H4 (cell line): Measurements from ENCODE around the gene SYT12. TPM values are rescaled to one million over a fixed set of nuclear protein-coding genes. Genes with fewer than 3 reads are reported as not detected.
A peak's percentile ranks its signal among the peaks of the same experiment; 100 is the strongest.

Experiments used
- DNase-seq: peaks from one replicate; pipeline ENCODE4 v3.0.0-alpha.2; 2015; ENCODE audit warnings: low spot score
- total RNA-seq: library from RNA; depleted of rRNA; stranded (reverse); fragments of >200 nt; shearing (Covaris generic); gene quantifications from 2 replicates; pipeline ENCODE4 v1.2.3, GENCODE V29; 2014

Gene SYT12
- total RNA-seq, 1 experiment from 2014 or later: not detected

- DNase-seq: no peak
Observed at GRCh38 chr11:67027943-67028542, 5.1 kb downstream of the SYT12 start.

DNA sequence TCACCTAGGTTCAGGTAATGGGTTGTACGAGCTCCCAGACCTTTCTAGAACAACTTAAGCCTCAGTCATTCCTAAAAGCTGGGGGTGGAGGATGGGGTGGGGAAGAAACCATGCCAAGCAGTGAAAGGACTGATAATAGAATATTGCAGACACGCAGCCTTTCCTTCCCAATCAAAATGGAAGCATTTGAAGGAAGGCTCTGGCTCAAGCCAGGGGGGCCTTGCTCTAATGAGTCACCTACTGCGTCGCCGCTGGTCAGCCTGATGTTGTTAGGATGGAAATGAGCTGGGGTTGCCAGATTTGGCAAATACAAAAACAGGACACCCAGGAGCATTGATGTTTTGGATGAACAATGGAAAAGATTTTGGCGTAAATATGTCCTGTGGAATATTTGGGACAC, 6.2 kb downstream of the SYT12 start:
- DNase-seq: no peak

GRCh38 chr11:67030976-67031375, 8.0 kb downstream of the SYT12 start:
- no peak for DNase-seq

DNA sequence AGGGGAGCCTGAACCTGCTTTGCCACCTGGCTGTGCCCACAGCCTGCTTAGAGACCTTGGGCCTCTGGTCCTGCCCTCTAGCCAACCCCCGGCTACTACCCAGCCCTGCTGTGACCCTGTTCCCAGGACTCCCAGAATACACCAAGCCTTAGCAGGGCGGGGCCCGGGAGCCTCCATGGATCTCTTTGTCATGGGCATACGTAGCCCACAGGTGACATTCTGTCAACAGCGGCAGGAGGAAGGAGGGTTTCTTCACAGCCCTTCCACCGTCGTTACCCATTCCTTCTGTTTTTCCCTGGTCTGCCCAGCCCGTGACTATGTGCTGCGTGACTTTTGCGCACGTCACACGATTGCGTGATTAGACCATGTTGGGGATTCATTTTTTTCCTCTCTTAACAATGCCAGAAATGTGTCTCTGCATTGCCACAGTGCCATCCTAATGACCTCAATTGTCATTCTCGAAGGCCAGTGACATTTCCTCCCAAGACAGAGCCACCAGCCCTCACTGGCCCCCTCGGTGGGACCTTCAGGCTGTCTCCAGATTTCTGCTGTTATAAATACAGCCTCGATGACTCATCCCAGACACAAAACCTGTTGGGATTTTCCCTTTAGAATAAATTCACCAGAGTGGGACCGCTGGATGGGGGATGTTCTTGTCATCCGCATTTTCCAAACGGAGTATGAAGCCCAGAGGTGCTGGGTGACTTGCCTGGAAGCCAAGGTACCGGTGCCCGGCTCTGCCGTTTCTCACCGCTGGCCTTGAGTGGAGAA, 9.0 kb downstream of the SYT12 start:
- peak; percentile 51 for DNase-seq

DNA sequence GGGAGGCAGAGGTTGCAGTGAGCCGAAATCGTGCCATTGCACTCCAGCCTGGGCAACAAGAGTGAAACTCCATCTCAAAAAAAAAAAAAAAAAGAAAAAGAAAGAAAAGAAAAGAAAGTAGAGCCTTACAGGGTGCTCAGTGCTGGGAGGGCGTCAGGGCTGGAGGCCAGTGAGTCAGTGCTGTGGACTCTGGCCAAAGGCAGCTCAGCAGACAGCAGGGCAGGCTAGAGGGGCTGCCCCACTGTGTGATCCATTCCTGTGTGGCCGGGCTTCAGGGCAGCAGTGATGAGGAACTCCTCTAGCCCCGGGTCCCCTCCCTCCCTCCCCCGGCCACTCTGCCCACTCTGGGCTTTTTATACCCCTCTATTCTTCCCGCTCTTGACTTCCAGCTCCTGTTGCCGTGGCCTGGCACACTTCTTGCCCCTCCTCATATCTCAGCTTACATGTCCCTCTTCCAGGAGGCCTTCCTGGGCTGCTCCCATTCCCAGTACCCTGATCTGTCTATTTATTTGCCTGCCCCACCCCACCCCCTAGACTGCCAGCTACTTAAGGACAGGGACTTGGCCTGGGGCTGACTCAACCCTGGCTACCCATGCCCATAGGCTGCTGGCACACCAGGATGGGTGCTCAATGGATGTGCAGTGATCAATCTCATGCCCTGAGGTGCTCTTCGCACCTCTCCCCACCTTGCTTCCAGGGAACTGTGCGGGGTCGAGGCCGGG, 10.1 kb downstream of the SYT12 start:
- peak; percentile 84 for DNase-seq

GRCh38 chr11:67033661-67034166, 10.8 kb downstream of the SYT12 start:
- DNase-seq: peak; percentile 96

DNA sequence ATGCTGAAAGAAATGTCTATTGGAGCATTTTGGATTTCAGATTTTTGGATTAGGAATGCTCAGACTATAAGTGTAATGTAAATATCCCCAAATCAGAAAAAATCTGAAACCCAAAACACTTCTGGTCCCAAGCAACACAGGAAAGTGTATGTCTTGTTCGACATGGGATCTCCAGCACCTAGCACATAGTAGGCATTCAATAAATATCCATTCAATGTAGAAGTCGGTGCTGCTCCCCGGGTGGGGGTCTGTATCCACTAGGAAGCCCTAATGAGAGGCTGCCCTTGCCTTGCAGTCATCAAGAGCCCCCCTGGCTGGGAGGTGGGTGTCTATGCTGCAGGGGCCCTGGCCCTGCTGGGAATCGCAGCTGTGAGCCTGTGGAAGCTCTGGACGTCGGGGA, 11.4 kb downstream of the SYT12 start:
- no peak for DNase-seq

GRCh38 chr11:67040147-67040546, 17.2 kb downstream of the SYT12 start:
- DNase-seq: no peak

GRCh38 chr11:67041602-67042001, 18.7 kb downstream of the SYT12 start:
- DNase-seq: no peak

DNA sequence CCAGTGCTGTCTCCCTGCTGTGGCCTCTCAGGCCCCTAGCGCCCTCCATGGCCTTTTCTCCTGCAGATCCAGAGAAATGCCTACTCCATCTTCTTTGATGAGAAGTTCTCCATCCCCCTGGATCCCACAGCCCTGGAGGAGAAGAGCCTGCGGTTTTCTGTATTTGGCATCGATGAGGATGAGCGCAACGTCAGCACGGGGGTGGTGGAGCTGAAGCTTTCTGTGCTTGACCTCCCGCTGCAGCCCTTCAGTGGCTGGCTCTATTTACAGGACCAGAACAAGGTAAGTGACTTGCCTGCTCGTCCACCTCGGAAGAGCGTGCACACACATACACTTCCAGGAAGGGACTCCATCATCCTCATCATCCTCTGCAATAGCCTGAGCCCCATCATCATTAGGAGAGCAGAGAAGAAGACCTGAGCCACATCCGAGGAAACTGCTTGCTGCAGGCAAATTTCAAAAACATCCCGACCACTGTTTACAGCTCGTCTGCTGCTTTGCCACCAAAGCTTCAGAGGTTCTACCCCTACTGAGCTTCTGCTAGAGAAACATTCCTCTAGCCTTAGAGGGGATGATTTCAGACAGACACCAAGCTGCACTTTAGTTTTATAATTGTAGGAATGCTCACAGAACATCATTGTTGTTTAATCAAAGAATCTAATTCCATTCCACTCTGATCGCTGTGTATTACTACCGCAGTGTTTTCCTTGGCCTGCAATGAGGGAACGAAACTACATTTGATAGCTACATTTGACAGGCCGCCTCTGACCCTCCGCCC, 20.8 kb downstream of the SYT12 start:
- DNase-seq: no peak

GRCh38 chr11:67044496-67044895, 21.6 kb downstream of the SYT12 start:
- DNase-seq: no peak

- peak; percentile 81 for DNase-seq
Observed at GRCh38 chr11:67045314-67045713, 22.4 kb downstream of the SYT12 start.

DNA sequence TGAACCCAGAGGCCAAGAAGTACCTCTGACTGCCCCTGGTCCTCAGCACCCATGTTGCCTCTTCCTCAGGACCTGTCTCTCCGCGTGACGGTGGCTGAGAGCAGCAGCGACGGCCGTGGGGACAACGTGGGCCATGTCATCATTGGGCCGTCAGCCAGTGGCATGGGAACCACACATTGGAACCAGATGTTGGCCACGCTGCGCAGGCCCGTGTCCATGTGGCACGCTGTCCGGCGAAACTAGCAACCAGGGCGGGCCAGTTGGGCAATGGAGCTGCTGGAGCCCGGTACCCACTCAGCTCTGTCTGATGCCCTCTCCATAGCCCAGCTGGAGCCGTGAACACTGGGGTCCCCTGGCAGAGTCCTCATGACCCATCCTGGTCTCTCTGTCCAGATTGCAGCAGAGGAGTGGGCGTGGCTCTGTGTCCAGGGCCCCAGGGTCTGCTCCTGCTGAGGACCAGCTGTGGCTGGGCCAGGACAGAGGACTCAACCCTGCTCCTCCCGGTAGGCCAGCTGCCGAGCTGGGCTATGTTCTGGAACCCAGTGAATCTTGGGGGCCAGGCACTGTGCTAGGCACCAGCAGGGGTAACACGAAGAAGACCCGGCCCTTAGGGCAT, 25.7 kb downstream of the SYT12 start:
- DNase-seq: no peak

- no peak for DNase-seq
Observed at GRCh38 chr11:67050139-67050538, 27.2 kb downstream of the SYT12 start.

GRCh38 chr11:67051180-67051893, 28.4 kb downstream of the SYT12 start:
- DNase-seq: no peak

DNA sequence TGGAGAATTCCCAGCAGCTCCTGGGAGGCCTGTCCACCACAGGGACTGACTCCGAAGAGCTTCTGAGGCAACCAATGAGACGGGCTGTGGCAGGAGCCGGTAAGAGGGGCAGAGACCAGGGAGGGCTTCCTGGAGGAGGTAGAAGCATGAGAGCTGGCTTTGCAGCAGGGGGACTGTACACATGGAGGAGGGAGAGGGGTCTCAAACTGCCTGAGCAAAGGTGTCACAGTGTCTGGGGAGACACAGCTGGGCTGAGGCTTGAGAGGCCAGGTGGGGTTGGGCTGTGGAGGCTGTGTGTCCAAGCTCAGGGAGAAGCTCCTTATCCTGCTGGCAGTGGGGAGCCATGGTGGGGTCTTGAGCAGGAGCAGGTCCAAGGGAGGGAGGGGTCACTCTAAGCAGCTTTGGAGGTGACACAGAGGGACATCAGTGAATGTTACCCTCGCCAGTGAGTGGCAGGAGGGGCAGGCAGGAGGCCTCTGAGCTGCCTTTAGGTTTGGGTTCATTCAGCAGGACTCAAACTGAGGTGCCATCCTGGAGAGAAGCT, 29.1 kb downstream of the SYT12 start:
- DNase-seq: no peak

DNA sequence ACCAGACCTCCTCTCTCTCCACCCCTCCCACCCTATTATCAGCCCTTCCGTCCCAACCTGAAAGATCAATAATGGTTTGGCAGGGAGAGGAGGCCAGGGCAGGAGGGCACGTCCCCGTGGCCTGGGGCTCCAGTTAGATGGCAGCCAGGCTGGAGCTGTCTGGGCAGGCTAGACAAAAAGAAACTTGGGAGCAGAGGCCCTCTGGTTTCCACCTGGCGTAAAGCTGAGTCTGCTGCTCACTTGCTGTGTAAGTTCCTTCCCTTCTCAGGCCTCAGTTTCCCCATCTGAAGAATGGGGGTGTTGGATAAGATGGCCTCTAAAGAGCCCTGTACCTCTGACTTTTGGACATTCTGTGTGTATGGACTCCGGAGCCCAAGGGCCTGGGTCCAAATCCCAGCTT, 30.0 kb downstream of the SYT12 start:
- DNase-seq: no peak

GRCh38 chr11:67053896-67054329, 31.0 kb downstream of the SYT12 start:
- peak; percentile 66 for DNase-seq

DNA sequence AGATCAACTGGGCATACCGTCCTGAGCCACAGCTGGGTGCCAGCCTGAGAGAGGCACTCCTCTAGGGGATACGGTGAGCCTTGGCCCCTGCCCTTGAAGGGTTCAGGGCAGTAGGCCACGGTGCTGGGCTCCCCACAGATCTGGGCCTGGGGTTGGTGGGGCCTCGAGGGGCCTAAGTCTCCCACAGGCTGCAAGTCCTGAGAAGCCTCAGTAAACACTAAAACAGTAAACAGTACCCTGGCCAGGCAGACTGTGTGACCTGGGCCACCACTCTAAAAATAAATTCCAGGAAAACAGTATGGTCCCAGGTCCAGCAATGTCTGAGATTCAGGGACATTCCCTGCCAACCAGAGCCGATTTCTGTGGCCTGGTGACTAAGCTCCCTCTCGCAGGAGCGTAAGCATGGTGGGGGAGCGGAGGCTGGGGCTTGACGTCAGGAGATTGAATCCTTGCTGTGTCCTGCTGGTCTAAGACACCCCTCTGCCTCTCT, 31.5 kb downstream of the SYT12 start:
- peak; percentile 91 for DNase-seq

DNA sequence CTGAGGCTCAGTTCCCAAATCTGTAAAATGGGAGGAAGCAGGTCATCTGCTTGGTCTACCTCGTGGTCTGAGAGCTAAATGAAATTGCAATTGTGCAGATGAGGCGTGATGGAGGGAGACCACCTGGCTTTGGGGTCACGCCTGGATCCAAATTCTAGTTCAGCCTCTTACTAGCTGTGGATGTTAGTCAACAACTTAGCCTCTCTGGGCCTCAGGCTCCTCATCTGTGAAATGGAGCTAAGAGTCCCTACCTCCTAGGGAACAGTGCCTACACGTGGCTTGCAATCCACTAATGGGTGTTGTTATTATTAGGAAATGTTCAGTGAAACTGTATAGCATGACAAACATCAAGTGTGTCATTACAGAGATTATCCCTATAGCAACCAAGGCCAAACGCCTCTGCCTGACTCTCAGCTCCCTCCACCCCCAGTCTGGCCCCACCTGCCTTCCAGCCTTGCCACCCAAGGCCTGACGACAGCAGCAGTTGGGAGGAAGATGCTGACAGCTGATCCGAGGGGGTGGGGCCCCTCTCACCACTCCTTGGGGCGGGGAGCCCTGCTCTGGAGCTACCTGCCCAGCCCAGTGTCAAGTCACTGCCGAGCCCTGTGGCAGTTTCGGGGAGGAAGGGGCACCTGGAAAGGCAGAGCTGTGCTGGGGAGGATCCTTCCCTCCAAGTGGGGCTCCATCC, 32.0 kb downstream of the SYT12 start:
- peak; percentile 91 for DNase-seq
